UCSD-AML1 (cell line): ENCODE results near the gene GJA8.
"Not testable (repeated sequence)": the region's sequence is repeated elsewhere in the genome, so short reads cannot be mapped to it uniquely, and the experiment has no call there.

Source experiments
- DNase-seq: peaks from one replicate; lab custom pipeline; 2025; ENCODE audit not compliant: unreplicated experiment; lab: John Stamatoyannopoulos, UW

GJA8 gene

GRCh38 chr1:147902253-147902845 lies at the start of gene GJA8:
GJA8 (plus strand) TSS chr1:147902795; CDS start chr1:147907956, 5,161 bp downstream.
- no peak for DNase-seq

GRCh38 chr1:147853391-147853790 lies 49.2 kb upstream of the GJA8 start:
- DNase-seq = no peak

GRCh38 chr1:147854989-147855388 lies 47.6 kb upstream of the GJA8 start:
- not testable (repeated sequence) for DNase-seq

- not testable (repeated sequence) for DNase-seq
Measured at GRCh38 chr1:147855996-147856395, 46.6 kb upstream of the GJA8 start.

GRCh38 chr1:147867204-147867603 lies 35.4 kb upstream of the GJA8 start:
- not testable (repeated sequence) for DNase-seq

- no peak for DNase-seq
Measured at GRCh38 chr1:147878022-147878421, 24.6 kb upstream of the GJA8 start.

- no peak for DNase-seq
Measured at GRCh38 chr1:147879911-147880310, 22.7 kb upstream of the GJA8 start.

GRCh38 chr1:147882535-147882934 lies 20.1 kb upstream of the GJA8 start:
- DNase-seq = no peak

GRCh38 chr1:147890177-147890790 lies 12.3 kb upstream of the GJA8 start:
- DNase-seq = peak; percentile 83

GRCh38 chr1:147891088-147891487 lies 11.5 kb upstream of the GJA8 start:
- no peak for DNase-seq

- peak; percentile 32 for DNase-seq
Measured at GRCh38 chr1:147892216-147892615, 10.4 kb upstream of the GJA8 start.

GRCh38 chr1:147892731-147893214 lies 9.8 kb upstream of the GJA8 start:
- DNase-seq = no peak

GRCh38 chr1:147895123-147895522 lies 7.5 kb upstream of the GJA8 start:
- no peak for DNase-seq

- DNase-seq = no peak
Measured at GRCh38 chr1:147897029-147897752, 5.4 kb upstream of the GJA8 start.

- DNase-seq = no peak
Measured at GRCh38 chr1:147897789-147898188, 4.8 kb upstream of the GJA8 start.

GRCh38 chr1:147904726-147905125 lies 2.1 kb downstream of the GJA8 start:
- DNase-seq = no peak

GRCh38 chr1:147907786-147908509 lies 5.4 kb downstream of the GJA8 start:
- DNase-seq = no peak

- DNase-seq = no peak
Measured at GRCh38 chr1:147912553-147912952, 10.0 kb downstream of the GJA8 start.

- DNase-seq = no peak
Measured at GRCh38 chr1:147913362-147913942, 10.9 kb downstream of the GJA8 start.

GRCh38 chr1:147919896-147920295 lies 17.3 kb downstream of the GJA8 start:
- no peak for DNase-seq

GRCh38 chr1:147924813-147925212 lies 22.2 kb downstream of the GJA8 start:
- DNase-seq = no peak
